ENCODE data around the gene SPATC1L. TPM values are rescaled to one million over a fixed set of nuclear protein-coding genes. Genes with fewer than 3 reads are reported as not detected.

Gene SPATC1L
- total and polyA plus RNA-seq, 2 donors (not counting 3 experiments of a cell fraction or from before 2014, with no cell fraction given) = 11.5 to 15.3 TPM

GRCh38 chr21:46127239-46128105 is 56.8 kb downstream of the SPATC1L start:
- no peak overlapping the region for H3K4me3 ChIP-seq (replicated peaks in 1 of 3; ENCODE audit: insufficient read depth in 1 of 3, low read depth in 1 of 3, low read length in 3 of 3)
- no peak overlapping the region for H2AFZ ChIP-seq (ENCODE audit: low read depth, low read length)
- H3K9ac ChIP-seq (replicated peaks; ENCODE audit: extremely low read depth, insufficient read depth, low read length) = no peak overlapping the region
- no peak for DNase-seq (ENCODE audit: low read depth, low spot score)
- H3K9me3 ChIP-seq (replicated peaks; ENCODE audit: control insufficient read depth, insufficient read depth, low read length) = no peaks in the 10 kb centered on the region
- no TSS peak for BruUV-seq (replicated peaks)
- TF ChIP-seq MAX (IDR thresholded peaks at IDR 0.05; ENCODE audit: insufficient read depth, insufficient read length) = no peak
- TF ChIP-seq POLR2A (IDR thresholded peaks at IDR 0.05; ENCODE audit: low read depth, low read length) = no peak
- no peak for TF ChIP-seq POLR2AphosphoS5 (IDR thresholded peaks at IDR 0.05; ENCODE audit: insufficient read depth, low read depth, low read length)
- no peak for TF ChIP-seq EZH2 (IDR thresholded peaks at IDR 0.05; ENCODE audit: borderline replicate concordance, low read depth, low read length, severe bottlenecking)
- TF ChIP-seq MYC (IDR thresholded peaks at IDR 0.05; ENCODE audit: low read depth, low read length) = no peak
- TF ChIP-seq GATA2 (IDR thresholded peaks at IDR 0.05; ENCODE audit: insufficient read depth, insufficient read length, low read depth, low read length) = no peak
- no peak for TF ChIP-seq FOS (IDR thresholded peaks at IDR 0.05; ENCODE audit: borderline replicate concordance, insufficient read depth, low read length)
- TF ChIP-seq CTCF (IDR thresholded peaks at IDR 0.05; ENCODE audit: extremely low read depth in 1 of 2, insufficient read depth in 1 of 2, low read depth in 1 of 2, low read length in 2 of 2) = no peak
- TF ChIP-seq JUN (IDR thresholded peaks at IDR 0.05; ENCODE audit: borderline replicate concordance, insufficient read depth, insufficient read length, low read depth) = no peak
- dilution Hi-C loops (cut with MboI; ENCODE audit: extremely low pct_ligation_motif_present, low sequenced_read_pairs) (no loop called here), intact Hi-C loops (cut with micrococcal nuclease) (no loop called here)
- CTCF ChIA-PET = interaction anchor here (0.7 kb wide), 1 partner anchor 16 kb away, joined by 3 read pairs; no protein-coding TSS in a partner anchor
- no peak for FAIRE-seq
- no peak overlapping the region for H3K27ac ChIP-seq (ENCODE audit: insufficient read depth, low read depth, low read length)
- H3K36me3 ChIP-seq (ENCODE audit: control insufficient read depth in 2 of 2, extremely low read depth in 1 of 2, insufficient read depth in 2 of 2, low read length in 2 of 2) = no peaks in the 10 kb centered on the region
- H3K27me3 ChIP-seq (ENCODE audit: control insufficient read depth in 2 of 2, insufficient read depth in 2 of 2, low read length in 2 of 2) = no peaks in the 10 kb centered on the region
- POLR2A ChIA-PET = no interaction called here
- H3K9me1 ChIP-seq (replicated peaks; ENCODE audit: control insufficient read depth, extremely low read depth, insufficient read depth, low read length) = no peaks in the 10 kb centered on the region
- no peaks in the 10 kb centered on the region for H3K4me1 ChIP-seq (ENCODE audit: control insufficient read depth, extremely low read depth, insufficient read depth, low read length)
- H3K4me2 ChIP-seq (ENCODE audit: insufficient read depth, low read length) = no peak overlapping the region
- H3K79me2 ChIP-seq (ENCODE audit: control insufficient read depth, insufficient read depth, low read length) = no peaks in the 10 kb centered on the region
- no peaks in the 10 kb centered on the region for H4K20me1 ChIP-seq (replicated peaks; ENCODE audit: control insufficient read depth, extremely low read depth, insufficient read depth, low read length)
